Epithelial cell of proximal tubule (primary cell): ENCODE data around the gene ZDHHC14. TPM values are rescaled to one million over a fixed set of nuclear protein-coding genes. Genes with fewer than 3 reads are reported as not detected.

Experiments
- DNase-seq: peaks from one replicate; pipeline ENCODE4 v3.0.0-alpha.2; 2011; ENCODE audit warnings: low read depth
- H3K4me3 ChIP-seq: 2 replicates; pipeline ENCODE4 v1.5.1; 2011; ENCODE audit warnings: low read depth, mild to moderate bottlenecking, low read length
- CTCF ChIP-seq: conservative IDR thresholded peaks from 2 replicates; pipeline ENCODE4 v1.5.1; 2012; ENCODE audit warnings: low read depth, mild to moderate bottlenecking, low read length
- total RNA-seq: library from RNA; depleted of rRNA; stranded (reverse); fragments of >200 nt; gene quantifications from 2 replicates; pipeline ENCODE4 v1.2.3, GENCODE V29; 2015

The ZDHHC14 gene
- total RNA-seq, 1 donor from 2014 or later, result 21.4 TPM

- H3K4me3 ChIP-seq, result no peak overlapping the region
- DNase-seq, result no peak
- no peak for TF ChIP-seq CTCF
Observed at GRCh38 chr6:157368359-157369049, 12.5 kb upstream of the ZDHHC14 start.

GRCh38 chr6:157370755-157371154 lies 10.2 kb upstream of the ZDHHC14 start:
- no peak for TF ChIP-seq CTCF
- no peak overlapping the region for H3K4me3 ChIP-seq
- no peak for DNase-seq

GRCh38 chr6:157372501-157373280 lies 8.3 kb upstream of the ZDHHC14 start:
- TF ChIP-seq CTCF, result no peak
- H3K4me3 ChIP-seq, result no peak overlapping the region
- DNase-seq, result no peak

- TF ChIP-seq CTCF, result no peak
- H3K4me3 ChIP-seq, result no peak overlapping the region
- no peak for DNase-seq
Observed at GRCh38 chr6:157374889-157375443, 6.0 kb upstream of the ZDHHC14 start.

GRCh38 chr6:157376241-157376640 lies 4.7 kb upstream of the ZDHHC14 start:
- H3K4me3 ChIP-seq, result no peak overlapping the region
- DNase-seq, result no peak
- no peak for TF ChIP-seq CTCF

GRCh38 chr6:157376706-157377230 lies 4.2 kb upstream of the ZDHHC14 start:
- no peak overlapping the region for H3K4me3 ChIP-seq
- TF ChIP-seq CTCF, result no peak
- no peak for DNase-seq
